PC-3 (cell line): ENCODE data around the gene E2F1. TPM values are rescaled to one million over a fixed set of nuclear protein-coding genes. Genes with fewer than 3 reads are reported as not detected.

ENCODE experiments used
- ATAC-seq: fragments of 200-7000 bp; cut with Tn5 transposase; 2 replicates; pipeline ENCODE4 v1.9.1; 2020; ENCODE audit warnings: mild to moderate bottlenecking, moderate library complexity
- BruUV-seq: library from RNA; stranded (reverse); fragments of 400-500 nt; replicated peaks from 2 replicates; lab custom pipeline; 2021; lab: Mats Ljungman, UMichigan
- CTCF ChIA-PET: fragments of 300-600 bp; sonication (Branson Sonifier 250); formaldehyde crosslinking; loops from one replicate; lab custom pipeline; 2022; ENCODE audit warnings: antibody characterized with exemption; lab: Charles Lee
- POLR2A ChIA-PET: fragments of 300-600 bp; sonication (Branson Sonifier 250); formaldehyde crosslinking; loops from one replicate; lab custom pipeline; 2022; ENCODE audit warnings: antibody characterized with exemption; ENCODE audit not compliant: unreplicated experiment; lab: Charles Lee
- DNase-seq: peaks from one replicate; pipeline ENCODE4 v3.0.0-alpha.2; 2015
- H2AFZ ChIP-seq: fragments of 300-600 bp; sonication (generic); 2 replicates; pipeline ENCODE4 v1.6.0; 2016; ENCODE audit warnings: antibody characterized with exemption, low read length
- H3F3A ChIP-seq: fragments of 300-600 bp; sonication (generic); one replicate; pipeline ENCODE4 v1.6.0; 2017; ENCODE audit warnings: antibody characterized with exemption, low read length, control low read depth, mild to moderate bottlenecking; ENCODE audit not compliant: unreplicated experiment
- H3K27ac ChIP-seq: fragments of 300-600 bp; sonication (generic); 2 replicates; pipeline ENCODE4 v1.5.1; 2016; ENCODE audit warnings: mild to moderate bottlenecking, low read length
- H3K27me3 ChIP-seq: fragments of 300-600 bp; sonication (generic); 2 replicates; pipeline ENCODE4 v1.6.1; 2016; ENCODE audit warnings: low read length, mixed read lengths
- H3K36me3 ChIP-seq: fragments of 300-600 bp; sonication (generic); 2 replicates; pipeline ENCODE4 v1.6.1; 2016; ENCODE audit warnings: low read depth, mixed run types, low read length, mixed read lengths
- H3K4me1 ChIP-seq: fragments of 300-600 bp; sonication (generic); 2 replicates; pipeline ENCODE4 v1.5.1; 2016; ENCODE audit warnings: low read length; ENCODE audit not compliant: insufficient read depth
- H3K4me2 ChIP-seq: fragments of 300-600 bp; sonication (generic); 2 replicates; pipeline ENCODE4 v1.6.0; 2016; ENCODE audit warnings: low read length
- H3K4me3 ChIP-seq: fragments of 300-600 bp; sonication (generic); 2 replicates; pipeline ENCODE4 v1.5.1; 2016; ENCODE audit warnings: mild to moderate bottlenecking, low read length, mixed read lengths
- H3K79me2 ChIP-seq: fragments of 300-600 bp; sonication (generic); 2 replicates; pipeline ENCODE4 v1.6.1; 2017; ENCODE audit warnings: low read length, mixed read lengths
- H3K9ac ChIP-seq: fragments of 300-600 bp; sonication (generic); 2 replicates; pipeline ENCODE4 v1.6.0; 2016; ENCODE audit warnings: mild to moderate bottlenecking, low read length
- H3K9me2 ChIP-seq: fragments of 300-600 bp; sonication (generic); replicated peaks from 2 replicates; pipeline ENCODE4 v1.6.1; 2016; ENCODE audit warnings: mixed run types, low read length, mixed read lengths
- H3K9me3 ChIP-seq: fragments of 300-600 bp; sonication (generic); 2 replicates; pipeline ENCODE4 v1.6.1; 2016; ENCODE audit warnings: low read length, mixed read lengths
- H4K20me1 ChIP-seq: fragments of 300-600 bp; sonication (generic); 2 replicates; pipeline ENCODE4 v1.6.1; 2016; ENCODE audit warnings: low read length, mixed read lengths
- EZH2 ChIP-seq: fragments of 300-600 bp; sonication (generic); IDR thresholded peaks from one replicate; pipeline ENCODE4 v1.6.1; 2017; ENCODE audit warnings: antibody characterized with exemption, mild to moderate bottlenecking, low read length; ENCODE audit not compliant: unreplicated experiment
- EZH2phosphoT487 ChIP-seq: fragments of 300-600 bp; sonication (generic); IDR thresholded peaks from 2 replicates; pipeline ENCODE4 v1.6.1; 2018; ENCODE audit warnings: mild to moderate bottlenecking, antibody characterized with exemption, low read length, borderline replicate concordance
- intact Hi-C: fragments of 100-400 bp; cut with micrococcal nuclease; formaldehyde crosslinking; loops from 2 replicates; pipeline ENCODE4 v1.9.0; 2023
- total RNA-seq: library from RNA; depleted of rRNA; stranded (reverse); fragments of >200 nt; gene quantifications from 2 replicates; pipeline ENCODE4 v1.2.3, GENCODE V29; 2014
- TF ChIP-seq, protein P1 (sequence below): fragments of 300-600 bp; sonication (generic); conservative IDR thresholded peaks from 2 replicates; pipeline ENCODE4 v1.5.1; 2017; ENCODE audit warnings: antibody characterized with exemption, low read depth, mild to moderate bottlenecking, low read length

Gene E2F1
- total RNA-seq, 1 experiment from 2014 or later, result 63.7 TPM

GRCh38 chr20:33725607-33726264 is 39.6 kb upstream of the E2F1 start:
- H3K4me2 ChIP-seq, result no peak overlapping the region
- H3K27ac ChIP-seq, result no peak overlapping the region
- H3K79me2 ChIP-seq, result no peaks in the 10 kb centered on the region
- no peaks in the 10 kb centered on the region for H4K20me1 ChIP-seq
- POLR2A ChIA-PET, result no interaction called here
- H3K9me2 ChIP-seq, result no peaks in the 10 kb centered on the region
- no peak overlapping the region for H3K9ac ChIP-seq
- no peak for DNase-seq
- no peaks in the 10 kb centered on the region for H3K9me3 ChIP-seq
- no peaks in the 10 kb centered on the region for H3K4me1 ChIP-seq
- H3K27me3 ChIP-seq, result no peaks in the 10 kb centered on the region
- BruUV-seq, result no TSS peak
- intact Hi-C loops, result no loop called here
- H3K36me3 ChIP-seq, result no peaks in the 10 kb centered on the region
- H2AFZ ChIP-seq, result no peak overlapping the region
- TF ChIP-seq, protein P1, sequence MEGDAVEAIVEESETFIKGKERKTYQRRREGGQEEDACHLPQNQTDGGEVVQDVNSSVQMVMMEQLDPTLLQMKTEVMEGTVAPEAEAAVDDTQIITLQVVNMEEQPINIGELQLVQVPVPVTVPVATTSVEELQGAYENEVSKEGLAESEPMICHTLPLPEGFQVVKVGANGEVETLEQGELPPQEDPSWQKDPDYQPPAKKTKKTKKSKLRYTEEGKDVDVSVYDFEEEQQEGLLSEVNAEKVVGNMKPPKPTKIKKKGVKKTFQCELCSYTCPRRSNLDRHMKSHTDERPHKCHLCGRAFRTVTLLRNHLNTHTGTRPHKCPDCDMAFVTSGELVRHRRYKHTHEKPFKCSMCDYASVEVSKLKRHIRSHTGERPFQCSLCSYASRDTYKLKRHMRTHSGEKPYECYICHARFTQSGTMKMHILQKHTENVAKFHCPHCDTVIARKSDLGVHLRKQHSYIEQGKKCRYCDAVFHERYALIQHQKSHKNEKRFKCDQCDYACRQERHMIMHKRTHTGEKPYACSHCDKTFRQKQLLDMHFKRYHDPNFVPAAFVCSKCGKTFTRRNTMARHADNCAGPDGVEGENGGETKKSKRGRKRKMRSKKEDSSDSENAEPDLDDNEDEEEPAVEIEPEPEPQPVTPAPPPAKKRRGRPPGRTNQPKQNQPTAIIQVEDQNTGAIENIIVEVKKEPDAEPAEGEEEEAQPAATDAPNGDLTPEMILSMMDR, result no peak
- TF ChIP-seq EZH2phosphoT487 (no peak), EZH2 (no peak)
- no peak for ATAC-seq
- CTCF ChIA-PET, result no interaction called here
- H3F3A ChIP-seq, result no peaks in the 10 kb centered on the region
- H3K4me3 ChIP-seq, result no peak overlapping the region

DNA sequence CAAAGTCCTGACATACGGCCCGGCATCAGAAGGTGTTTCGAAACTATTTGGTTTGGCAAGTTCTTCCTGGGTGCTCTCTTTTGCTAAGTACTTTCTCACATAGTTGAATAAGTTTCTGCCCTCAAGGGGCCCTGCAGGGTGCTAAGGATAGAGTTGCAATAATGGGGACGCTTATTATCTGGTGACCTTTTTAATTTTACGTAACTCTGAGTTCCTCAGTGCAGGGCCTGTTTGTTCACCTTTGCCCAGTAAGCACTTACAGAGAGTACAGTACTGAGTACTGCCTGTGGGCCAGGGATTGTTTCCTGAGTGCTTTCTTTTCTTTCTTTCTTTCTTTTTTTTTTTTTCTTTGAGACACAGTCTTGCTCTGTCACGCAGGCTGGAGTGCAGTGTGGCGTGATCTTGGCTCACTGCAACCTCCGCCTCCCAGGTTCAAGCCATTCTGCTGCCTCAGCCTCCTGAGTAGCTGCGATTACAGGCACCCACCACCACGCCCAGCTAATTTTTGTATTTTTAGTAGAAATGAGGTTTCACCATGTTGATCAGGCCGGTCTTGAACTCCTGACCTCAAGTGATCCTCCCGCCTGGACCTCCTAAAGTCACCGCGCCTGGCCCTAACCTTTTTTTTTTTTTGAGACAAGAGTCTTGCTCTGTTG is 38.4 kb upstream of the E2F1 start:
- ATAC-seq, result no peak
- intact Hi-C loops, result no loop called here
- no peak overlapping the region for H3K27ac ChIP-seq
- TF ChIP-seq EZH2, result no peak
- no peak for TF ChIP-seq EZH2phosphoT487
- no peak overlapping the region for H3K4me3 ChIP-seq
- no peaks in the 10 kb centered on the region for H3K4me1 ChIP-seq
- H3K9ac ChIP-seq, result no peak overlapping the region
- no peak overlapping the region for H2AFZ ChIP-seq
- H3K9me3 ChIP-seq, result no peaks in the 10 kb centered on the region
- BruUV-seq, result no TSS peak
- ChIA-PET CTCF (no interaction called here), POLR2A (no interaction called here)
- no peak for DNase-seq
- no peaks in the 10 kb centered on the region for H3F3A ChIP-seq
- H3K4me2 ChIP-seq, result no peak overlapping the region
- H3K27me3 ChIP-seq, result no peaks in the 10 kb centered on the region
- H3K36me3 ChIP-seq, result no peaks in the 10 kb centered on the region
- no peaks in the 10 kb centered on the region for H4K20me1 ChIP-seq
- no peaks in the 10 kb centered on the region for H3K79me2 ChIP-seq
- no peaks in the 10 kb centered on the region for H3K9me2 ChIP-seq

DNA sequence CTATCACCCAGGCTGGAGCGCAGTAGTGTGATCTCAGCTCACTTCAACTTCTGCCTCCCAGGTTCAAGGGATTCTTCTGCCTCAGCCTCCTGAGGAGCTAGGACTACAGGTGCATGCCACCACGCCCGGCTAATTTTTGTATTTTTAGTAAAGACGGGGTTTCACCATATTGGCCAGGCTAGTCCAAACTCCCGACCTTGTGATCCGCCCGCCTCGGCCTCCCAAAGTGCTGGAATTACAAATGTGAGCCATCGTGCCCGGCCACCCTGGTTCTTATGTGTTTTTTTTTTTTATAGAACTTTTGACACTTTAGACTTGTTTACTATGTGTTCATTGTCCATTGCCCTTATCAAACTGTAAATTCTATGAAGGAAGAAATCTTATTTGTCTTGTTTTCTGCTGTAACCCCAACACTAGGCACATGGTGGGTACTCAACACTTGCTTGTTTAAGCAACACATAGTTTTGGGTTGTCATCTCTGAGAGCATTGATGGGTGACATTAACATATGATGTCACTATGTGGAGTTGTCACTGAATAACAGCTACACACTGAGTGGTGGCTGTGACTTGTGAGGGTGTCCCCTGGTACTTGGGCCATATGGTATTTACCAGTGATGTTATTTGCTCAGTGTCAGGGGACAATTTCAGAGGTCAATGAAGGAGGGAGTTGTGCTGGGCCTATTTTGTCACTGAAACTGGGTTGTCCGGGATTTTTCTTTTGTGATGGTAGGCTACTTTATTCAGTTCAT is 35.4 kb upstream of the E2F1 start:
- no peaks in the 10 kb centered on the region for H4K20me1 ChIP-seq
- H3K4me3 ChIP-seq, result no peak overlapping the region
- no peaks in the 10 kb centered on the region for H3K9me3 ChIP-seq
- no peak overlapping the region for H3K27ac ChIP-seq
- POLR2A ChIA-PET, result no interaction called here
- H3K79me2 ChIP-seq, result no peaks in the 10 kb centered on the region
- no peak for TF ChIP-seq EZH2
- TF ChIP-seq EZH2phosphoT487, result no peak
- TF ChIP-seq, protein P1, result no peak
- no peak overlapping the region for H3K9ac ChIP-seq
- intact Hi-C loops, result no loop called here
- no peaks in the 10 kb centered on the region for H3F3A ChIP-seq
- CTCF ChIA-PET, result no interaction called here
- BruUV-seq, result no TSS peak
- no peaks in the 10 kb centered on the region for H3K36me3 ChIP-seq
- no peak for ATAC-seq
- DNase-seq, result no peak
- no peak overlapping the region for H2AFZ ChIP-seq
- no peaks in the 10 kb centered on the region for H3K9me2 ChIP-seq
- H3K27me3 ChIP-seq, result no peaks in the 10 kb centered on the region
- no peak overlapping the region for H3K4me2 ChIP-seq
- H3K4me1 ChIP-seq, result no peaks in the 10 kb centered on the region
